ENCODE measurements around the gene VPS51.

Gene VPS51

DNA sequence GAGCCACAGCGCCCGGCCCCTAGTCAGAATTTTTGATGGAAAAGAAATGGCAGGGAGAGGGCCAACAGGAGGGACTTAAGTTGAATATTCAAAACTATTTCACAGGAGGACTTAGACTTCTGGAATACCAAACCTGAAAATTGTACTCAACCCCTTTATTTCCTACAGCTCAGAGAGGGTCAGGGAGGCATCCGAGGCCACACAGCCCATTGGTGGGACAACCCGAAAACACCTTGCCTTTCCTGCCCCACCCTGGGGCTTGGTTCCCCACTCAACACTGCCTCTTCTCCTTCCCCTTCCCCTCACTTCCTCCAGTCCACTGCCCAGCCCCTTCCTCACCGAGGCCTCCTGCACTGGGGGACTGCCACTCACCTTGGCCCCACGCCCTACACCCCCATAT, 39.0 kb upstream of the VPS51 start:
- TF ChIP-seq, protein P1, sequence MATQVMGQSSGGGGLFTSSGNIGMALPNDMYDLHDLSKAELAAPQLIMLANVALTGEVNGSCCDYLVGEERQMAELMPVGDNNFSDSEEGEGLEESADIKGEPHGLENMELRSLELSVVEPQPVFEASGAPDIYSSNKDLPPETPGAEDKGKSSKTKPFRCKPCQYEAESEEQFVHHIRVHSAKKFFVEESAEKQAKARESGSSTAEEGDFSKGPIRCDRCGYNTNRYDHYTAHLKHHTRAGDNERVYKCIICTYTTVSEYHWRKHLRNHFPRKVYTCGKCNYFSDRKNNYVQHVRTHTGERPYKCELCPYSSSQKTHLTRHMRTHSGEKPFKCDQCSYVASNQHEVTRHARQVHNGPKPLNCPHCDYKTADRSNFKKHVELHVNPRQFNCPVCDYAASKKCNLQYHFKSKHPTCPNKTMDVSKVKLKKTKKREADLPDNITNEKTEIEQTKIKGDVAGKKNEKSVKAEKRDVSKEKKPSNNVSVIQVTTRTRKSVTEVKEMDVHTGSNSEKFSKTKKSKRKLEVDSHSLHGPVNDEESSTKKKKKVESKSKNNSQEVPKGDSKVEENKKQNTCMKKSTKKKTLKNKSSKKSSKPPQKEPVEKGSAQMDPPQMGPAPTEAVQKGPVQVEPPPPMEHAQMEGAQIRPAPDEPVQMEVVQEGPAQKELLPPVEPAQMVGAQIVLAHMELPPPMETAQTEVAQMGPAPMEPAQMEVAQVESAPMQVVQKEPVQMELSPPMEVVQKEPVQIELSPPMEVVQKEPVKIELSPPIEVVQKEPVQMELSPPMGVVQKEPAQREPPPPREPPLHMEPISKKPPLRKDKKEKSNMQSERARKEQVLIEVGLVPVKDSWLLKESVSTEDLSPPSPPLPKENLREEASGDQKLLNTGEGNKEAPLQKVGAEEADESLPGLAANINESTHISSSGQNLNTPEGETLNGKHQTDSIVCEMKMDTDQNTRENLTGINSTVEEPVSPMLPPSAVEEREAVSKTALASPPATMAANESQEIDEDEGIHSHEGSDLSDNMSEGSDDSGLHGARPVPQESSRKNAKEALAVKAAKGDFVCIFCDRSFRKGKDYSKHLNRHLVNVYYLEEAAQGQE (IDR thresholded peaks at IDR 0.05; ENCODE audit: insufficient read depth in 1 of 2, low read depth in 2 of 2, low read length in 2 of 2), result no peak
- no peak for TF ChIP-seq SIN3A (IDR thresholded peaks at IDR 0.05; ENCODE audit: borderline replicate concordance, insufficient read depth, low read length)
- TF ChIP-seq FOXP2 (optimal IDR thresholded peaks at IDR 0.05; ENCODE audit: borderline replicate concordance, extremely low read depth, extremely low read length, insufficient read depth), result no peak
- TF ChIP-seq POLR2AphosphoS5 (IDR thresholded peaks at IDR 0.05; ENCODE audit: low read depth, low read length), result no peak
- TF ChIP-seq TAF1 (IDR thresholded peaks at IDR 0.05; ENCODE audit: borderline replicate concordance, insufficient read depth, low read length), result no peak

DNA sequence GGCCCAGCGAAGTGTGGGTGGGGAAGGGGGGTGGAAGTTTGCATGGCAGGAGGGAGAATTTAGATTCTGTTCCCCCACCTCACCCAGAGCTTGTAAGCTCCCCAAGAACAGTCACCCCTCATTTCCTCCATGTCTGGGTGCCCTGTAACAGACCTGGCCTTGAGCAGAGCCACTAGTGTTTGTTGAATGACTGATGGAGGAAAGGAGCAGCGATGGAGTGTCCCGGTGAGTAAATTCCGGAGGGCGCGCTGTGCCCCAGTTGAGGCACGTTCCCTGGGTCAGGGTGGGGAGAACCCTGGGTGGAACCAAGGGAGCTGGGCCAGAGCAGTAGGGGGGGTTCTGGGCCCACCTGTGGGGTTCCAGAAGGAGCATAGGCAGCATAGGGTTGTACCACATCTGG, 38.5 kb upstream of the VPS51 start:
- TF ChIP-seq SIN3A (IDR thresholded peaks at IDR 0.05; ENCODE audit: borderline replicate concordance, insufficient read depth, low read length), result no peak
- TF ChIP-seq FOXP2 (optimal IDR thresholded peaks at IDR 0.05; ENCODE audit: borderline replicate concordance, extremely low read depth, extremely low read length, insufficient read depth), result no peak
- TF ChIP-seq POLR2AphosphoS5 (IDR thresholded peaks at IDR 0.05; ENCODE audit: low read depth, low read length), result no peak
- no peak for TF ChIP-seq TAF1 (IDR thresholded peaks at IDR 0.05; ENCODE audit: borderline replicate concordance, insufficient read depth, low read length)
- TF ChIP-seq, protein P1 (IDR thresholded peaks at IDR 0.05; ENCODE audit: insufficient read depth in 1 of 2, low read depth in 2 of 2, low read length in 2 of 2), result no peak

DNA sequence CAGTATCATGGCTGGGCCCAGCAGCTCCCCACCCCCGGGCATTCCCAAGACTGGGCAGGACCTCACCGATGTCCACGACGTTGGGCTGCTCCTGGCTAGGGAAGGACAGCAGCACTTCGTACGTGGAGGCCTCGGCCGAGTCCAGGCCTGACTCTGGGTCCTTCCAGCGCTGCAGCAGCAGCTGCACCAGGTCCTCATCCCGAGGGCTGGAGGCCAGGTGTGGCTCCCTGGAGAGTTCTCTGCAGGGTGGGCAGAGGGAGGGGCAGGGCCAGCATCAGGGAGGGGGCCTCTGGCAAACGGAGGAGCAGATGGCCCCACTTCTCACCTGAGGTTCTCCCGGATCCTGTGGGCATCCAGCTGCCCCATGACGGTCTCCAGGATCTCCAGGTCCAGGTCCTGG, 38.0 kb upstream of the VPS51 start:
- no peak for TF ChIP-seq TAF1 (IDR thresholded peaks at IDR 0.05; ENCODE audit: borderline replicate concordance, insufficient read depth, low read length)
- no peak for TF ChIP-seq FOXP2 (optimal IDR thresholded peaks at IDR 0.05; ENCODE audit: borderline replicate concordance, extremely low read depth, extremely low read length, insufficient read depth)
- no peak for TF ChIP-seq SIN3A (IDR thresholded peaks at IDR 0.05; ENCODE audit: borderline replicate concordance, insufficient read depth, low read length)
- TF ChIP-seq, protein P1 (IDR thresholded peaks at IDR 0.05; ENCODE audit: insufficient read depth in 1 of 2, low read depth in 2 of 2, low read length in 2 of 2), result no peak
- no peak for TF ChIP-seq POLR2AphosphoS5 (IDR thresholded peaks at IDR 0.05; ENCODE audit: low read depth, low read length)

DNA sequence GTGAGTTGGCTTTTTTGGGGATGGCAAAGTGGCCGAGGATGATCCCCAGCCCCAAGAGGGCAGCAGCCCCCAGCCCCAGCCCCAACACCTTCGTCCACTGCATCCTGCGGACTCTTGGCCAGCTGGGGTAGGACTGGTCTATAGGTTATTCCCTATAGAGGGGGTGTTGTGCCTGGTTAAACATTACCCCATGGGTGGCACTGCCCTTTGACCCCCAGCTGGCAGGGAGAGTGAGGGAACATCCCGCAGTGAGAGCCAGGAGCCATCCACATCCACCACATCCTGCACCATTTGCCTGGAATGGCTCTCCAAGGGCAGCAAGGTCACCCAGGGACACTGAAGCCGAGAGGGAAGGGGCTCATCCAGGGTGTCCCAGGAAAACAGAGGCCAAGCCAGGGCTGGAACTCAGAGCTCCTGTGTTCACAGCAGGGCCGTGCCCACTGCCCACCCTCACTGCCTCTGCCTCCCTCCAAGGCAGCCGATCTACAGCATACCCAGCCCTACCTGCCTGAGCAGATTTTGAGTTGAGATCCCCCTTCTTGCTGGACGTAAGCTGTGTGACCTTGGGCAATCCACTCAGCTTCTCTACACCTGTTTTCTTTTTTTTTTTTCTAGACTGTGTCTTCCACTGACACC, 37.5 kb upstream of the VPS51 start, which contains the start of gene NAALADL1:
Gene NAALADL1 (minus strand): TSS at position 135 of the 636 bp plus-strand sequence. CDS start 32 bp downstream, at position 103.
- TF ChIP-seq SIN3A (IDR thresholded peaks at IDR 0.05; ENCODE audit: borderline replicate concordance, insufficient read depth, low read length), result no peak
- no peak for TF ChIP-seq TAF1 (IDR thresholded peaks at IDR 0.05; ENCODE audit: borderline replicate concordance, insufficient read depth, low read length)
- TF ChIP-seq FOXP2 (optimal IDR thresholded peaks at IDR 0.05; ENCODE audit: borderline replicate concordance, extremely low read depth, extremely low read length, insufficient read depth), result no peak
- TF ChIP-seq, protein P1 (IDR thresholded peaks at IDR 0.05; ENCODE audit: insufficient read depth in 1 of 2, low read depth in 2 of 2, low read length in 2 of 2), result no peak
- no peak for TF ChIP-seq POLR2AphosphoS5 (IDR thresholded peaks at IDR 0.05; ENCODE audit: low read depth, low read length)
